ENCODE data around the gene CFAP119. TPM values are rescaled to one million over a fixed set of nuclear protein-coding genes. Genes with fewer than 3 reads are reported as not detected.
A peak's percentile ranks its signal among the peaks of the same experiment; 100 is the strongest.

The CFAP119 gene
- total and polyA plus RNA-seq, 9 of the 15 experiments (the other 6 are each of a cell fraction or from before 2014, with no cell fraction given) = 5.5 to 33.7 (median 9.6) TPM

GRCh38 chr16:30805370-30806169, 43.7 kb upstream of the CFAP119 start:
- no peaks in the 10 kb centered on the region for H3K9me1 ChIP-seq (ENCODE audit: control insufficient read depth, insufficient read depth, low read length)
- ChIA-PET CTCF (ENCODE audit: low intra/inter-chr PET ratio) (no interaction called here), POLR2A (interaction anchor here (0.5 to 3.0 kb wide), 23 partner anchors 9 to 643 kb away, joined by 3 to 14 read pairs (median 4); partner anchors contain the start of gene ZNF629)
- peaks cover 20 to 36% of the 10 kb centered on the region in 2 experiments for H3K4me1 ChIP-seq (replicated peaks in 1 of 2; ENCODE audit: control insufficient read depth in 2 of 2, insufficient read depth in 2 of 2, low read length in 2 of 2)
- H3K4me3 ChIP-seq = peak overlapping the region; percentile 75
- H3K36me3 ChIP-seq (ENCODE audit: control insufficient read depth, insufficient read depth, low read length) = no peaks in the 10 kb centered on the region
- peak overlapping the region; percentile 81 for H3K27ac ChIP-seq (ENCODE audit: extremely low read depth, low read depth, low read length)
- in situ Hi-C loops (cut with MboI) (no loop called here), intact Hi-C loops (cut with micrococcal nuclease) (loop anchor here (1.0 to 5.0 kb wide), 2 partner anchors 18 to 72 kb away; partner anchors contain the start of gene ZNF629)
- H3K9me3 ChIP-seq (replicated peaks; ENCODE audit: control insufficient read depth, insufficient read depth, low read depth, low read length) = no peaks in the 10 kb centered on the region
- TSS peak; percentile 87 for BruUV-seq (replicated peaks)
- FAIRE-seq (peak; percentile 84), DNase-seq (ENCODE audit: extremely low read depth in 1 of 4, low spot score in 3 of 4) (peak; percentile 87 to 90 (median 89)), ATAC-seq (peak; percentile 91)
- no peaks in the 10 kb centered on the region for H4K20me1 ChIP-seq (replicated peaks; ENCODE audit: control insufficient read depth, insufficient read depth, low read length)
- WGBS (ENCODE audit: insufficient coverage, low coverage, missing lambda C conversion rate) = 3% methylated on average over 46 of the region's 62 CpGs
- peak overlapping the region; percentile 82 to 93 for H3K9ac ChIP-seq (ENCODE audit: insufficient read depth in 1 of 2, low read depth in 2 of 2, low read length in 2 of 2)
- peaks cover 5% of the 10 kb centered on the region; the same call in 1 of the 3 replicates for H3K79me2 ChIP-seq (ENCODE audit: control insufficient read depth, insufficient read depth, low read length)
- H3K4me2 ChIP-seq (ENCODE audit: insufficient read depth, low read length) = peak overlapping the region; percentile 88
- peak overlapping the region; percentile 99 for H2AFZ ChIP-seq (ENCODE audit: low read depth, low read length)
- H3K27me3 ChIP-seq (ENCODE audit: control insufficient read depth in 2 of 2, insufficient read depth in 2 of 2, low read length in 2 of 2) = no peaks in the 10 kb centered on the region
- TF ChIP-seq RBFOX2 (IDR thresholded peaks at IDR 0.05; ENCODE audit: low read depth, low read length) (peak; percentile 97), TAF9B (IDR thresholded peaks at IDR 0.05; ENCODE audit: partially characterized antibody) (peak; percentile 93), AFF1 (IDR thresholded peaks at IDR 0.05; ENCODE audit: low read depth in 1 of 2, partially characterized antibody in 2 of 2) (peak in 1 of 2 experiments; percentile 37), POU5F1 (IDR thresholded peaks at IDR 0.05; ENCODE audit: borderline replicate concordance, low read depth, low read length, partially characterized antibody) (no peak), ZNF785 (CRISPR knock-in tag; IDR thresholded peaks at IDR 0.05) (no peak), SIRT6 (IDR thresholded peaks at IDR 0.05; ENCODE audit: low read depth, low read length) (no peak), BRCA1 (IDR thresholded peaks at IDR 0.05) (no peak), BRCA1 (CRISPR knock-in tag; IDR thresholded peaks at IDR 0.05) (no peak), USF2 (CRISPR knock-in tag; IDR thresholded peaks at IDR 0.05) (no peak), CREB3L1 (IDR thresholded peaks at IDR 0.05; ENCODE audit: borderline replicate concordance, low read depth) (peak; percentile 79; the same call in 1 of the 2 replicates), ZNF511 (CRISPR knock-in tag; IDR thresholded peaks at IDR 0.05) (peak; percentile 34; the same call in 1 of the 2 replicates), KDM2B (CRISPR knock-in tag; IDR thresholded peaks at IDR 0.05) (peak; percentile 11; the same call in 1 of the 2 replicates), FOXM1 (IDR thresholded peaks at IDR 0.05; ENCODE audit: low read depth) (peak; percentile 78), FOXM1 (CRISPR knock-in tag; IDR thresholded peaks at IDR 0.05; ENCODE audit: low read depth) (peak; percentile 78; the same call in 1 of the 2 replicates)

Measured in K562 (cell line).